ENCODE data around the gene MYO6. TPM values are rescaled to one million over a fixed set of nuclear protein-coding genes. Genes with fewer than 3 reads are reported as not detected.
"Not testable (repeated sequence)": the region's sequence is repeated elsewhere in the genome, so short reads cannot be mapped to it uniquely, and the experiment has no call there.

MYO6 gene
- 19.0 TPM for polyA plus RNA-seq (2013, experiment 1 of 2; ENCODE audit: insufficient read length)
- 23.2 TPM for polyA plus RNA-seq (2013, experiment 2 of 2; ENCODE audit: insufficient read length)

- peak; percentile 74 for DNase-seq
These were observed at the start of gene MYO6 for GRCh38 chr6:75748743-75749538. Gene MYO6, plus strand, starts transcription at chr6:75749239. Its CDS starts 68,309 bp downstream, at chr6:75817548.

GRCh38 chr6:75708334-75708733, 40.7 kb upstream of the MYO6 start:
- not testable (repeated sequence) for DNase-seq

GRCh38 chr6:75711173-75711572, 37.9 kb upstream of the MYO6 start:
- DNase-seq, result no peak

- no peak for DNase-seq
These were observed 29.9 kb upstream of the MYO6 start for GRCh38 chr6:75719133-75719532.

GRCh38 chr6:75723382-75723781, 25.7 kb upstream of the MYO6 start:
- no peak for DNase-seq

- DNase-seq, result no peak
These were observed 21.8 kb upstream of the MYO6 start for GRCh38 chr6:75727206-75727605.

- not testable (repeated sequence) for DNase-seq
These were observed 18.0 kb upstream of the MYO6 start for GRCh38 chr6:75731029-75731428.

GRCh38 chr6:75735491-75736186, 13.4 kb upstream of the MYO6 start:
- peak; percentile 52 for DNase-seq

GRCh38 chr6:75743971-75744370, 5.1 kb upstream of the MYO6 start:
- no peak for DNase-seq

- DNase-seq, result no peak
These were observed 3.6 kb upstream of the MYO6 start for GRCh38 chr6:75745404-75745803.

GRCh38 chr6:75746221-75746620, 2.8 kb upstream of the MYO6 start:
- no peak for DNase-seq

- DNase-seq, result no peak
These were observed 1.7 kb upstream of the MYO6 start for GRCh38 chr6:75747152-75747992.

- DNase-seq, result no peak
These were observed 866 bp upstream of the MYO6 start for GRCh38 chr6:75748003-75748742.

GRCh38 chr6:75751443-75751842, 2.4 kb downstream of the MYO6 start:
- DNase-seq, result peak; percentile 19

- DNase-seq, result no peak
These were observed 3.3 kb downstream of the MYO6 start for GRCh38 chr6:75752365-75752764.

GRCh38 chr6:75755704-75756103, 6.7 kb downstream of the MYO6 start:
- no peak for DNase-seq

- no peak for DNase-seq
These were observed 8.3 kb downstream of the MYO6 start for GRCh38 chr6:75757295-75757694.

GRCh38 chr6:75758061-75758460, 9.0 kb downstream of the MYO6 start:
- DNase-seq, result no peak

GRCh38 chr6:75759207-75759606, 10.2 kb downstream of the MYO6 start:
- DNase-seq, result no peak

- DNase-seq, result no peak
These were observed 11.3 kb downstream of the MYO6 start for GRCh38 chr6:75760320-75760719.

GRCh38 chr6:75761489-75761888, 12.4 kb downstream of the MYO6 start:
- no peak for DNase-seq

- no peak for DNase-seq
These were observed 13.0 kb downstream of the MYO6 start for GRCh38 chr6:75762063-75762462.

Data from fibroblast of skin of back (primary cell).